Mucosa of rectum (tissue), 2 donors: ENCODE results near the gene SPINT2.

Source experiments
- H3K27ac ChIP-seq, 2 donors: one replicate each; pipeline ENCODE4 v1.7.0; 2013; ENCODE audit warnings: inconsistent platforms in 2 of 2, low read depth in 2 of 2, low read length in 2 of 2
- H3K27me3 ChIP-seq, 2 donors: one replicate each; pipeline ENCODE4 v1.7.0; 2013; ENCODE audit warnings: low read length in 2 of 2; ENCODE audit not compliant: control insufficient read depth in 2 of 2, insufficient read depth in 2 of 2
- H3K36me3 ChIP-seq, 2 donors: one replicate each; pipeline ENCODE4 v1.7.0; 2013; ENCODE audit warnings: low read length in 2 of 2; ENCODE audit not compliant: control insufficient read depth in 2 of 2, insufficient read depth in 2 of 2
- H3K4me1 ChIP-seq, 2 donors: one replicate each; pipeline ENCODE4 v1.7.0; 2013; ENCODE audit warnings: low read length in 2 of 2, mild to moderate bottlenecking in 1 of 2; ENCODE audit not compliant: control insufficient read depth in 2 of 2, insufficient read depth in 2 of 2
- H3K4me3 ChIP-seq, 2 donors: one replicate each; pipeline ENCODE4 v1.7.0; 2013; ENCODE audit warnings: low read length in 2 of 2
- H3K9ac ChIP-seq, 2 donors: one replicate each; pipeline ENCODE4 v1.7.0; 2013; ENCODE audit warnings: low read length in 2 of 2, low read depth in 1 of 2, mild to moderate bottlenecking in 1 of 2
- H3K9me3 ChIP-seq, 2 donors: one replicate each; pipeline ENCODE4 v1.7.0; 2013; ENCODE audit warnings: low read length in 2 of 2; ENCODE audit not compliant: control insufficient read depth in 2 of 2
- donor health status: healthy.
- donor health status: Normal muscosa, but diverticular disease.

The SPINT2 gene

GRCh38 chr19:38280030-38280921 lies 15.9 kb downstream of the SPINT2 start:
- H3K36me3 ChIP-seq: peaks cover 16 to 19% of the 10 kb centered on the region in 2 donors
- no peaks in the 10 kb centered on the region for H3K27me3 ChIP-seq
- no peaks in the 10 kb centered on the region for H3K9me3 ChIP-seq
- no peak overlapping the region for H3K4me3 ChIP-seq
- H3K27ac ChIP-seq: peak overlapping the region; percentile 9 to 16
- H3K9ac ChIP-seq: no peak overlapping the region
- peaks cover 11 to 21% of the 10 kb centered on the region in 2 donors for H3K4me1 ChIP-seq

GRCh38 chr19:38281811-38282566 lies 17.6 kb downstream of the SPINT2 start:
- Histone ChIP-seq H3K9ac (no peak overlapping the region), H3K36me3 (peaks cover 20 to 27% of the 10 kb centered on the region in 2 donors), H3K27ac (no peak overlapping the region), H3K4me1 (peaks cover 9 to 19% of the 10 kb centered on the region in 2 donors), H3K4me3 (no peak overlapping the region), H3K9me3 (no peaks in the 10 kb centered on the region), H3K27me3 (no peaks in the 10 kb centered on the region)

GRCh38 chr19:38283271-38283670 lies 18.9 kb downstream of the SPINT2 start:
- Histone ChIP-seq H3K4me3 (no peak overlapping the region), H3K36me3 (peaks cover 26 to 35% of the 10 kb centered on the region in 2 donors), H3K9me3 (no peaks in the 10 kb centered on the region), H3K27me3 (no peaks in the 10 kb centered on the region), H3K27ac (no peak overlapping the region), H3K9ac (no peak overlapping the region), H3K4me1 (peaks cover 6 to 10% of the 10 kb centered on the region in 2 donors)

GRCh38 chr19:38284422-38284821 lies 20.0 kb downstream of the SPINT2 start:
- peak overlapping the region in 1 of 2 donors; percentile 38 for H3K27ac ChIP-seq
- peaks cover 28 to 44% of the 10 kb centered on the region in 2 donors for H3K36me3 ChIP-seq
- no peak overlapping the region for H3K9ac ChIP-seq
- H3K9me3 ChIP-seq: no peaks in the 10 kb centered on the region
- H3K27me3 ChIP-seq: no peaks in the 10 kb centered on the region
- H3K4me3 ChIP-seq: no peak overlapping the region
- peaks cover 3% of the 10 kb centered on the region in 2 donors for H3K4me1 ChIP-seq

- peaks cover 33 to 48% of the 10 kb centered on the region in 2 donors for H3K36me3 ChIP-seq
- H3K9me3 ChIP-seq: no peaks in the 10 kb centered on the region
- H3K4me3 ChIP-seq: no peak overlapping the region
- H3K27ac ChIP-seq: no peak overlapping the region
- no peak overlapping the region for H3K9ac ChIP-seq
- H3K4me1 ChIP-seq: peaks cover 3% of the 10 kb centered on the region in 2 donors
- H3K27me3 ChIP-seq: no peaks in the 10 kb centered on the region
These were observed 21.2 kb downstream of the SPINT2 start for GRCh38 chr19:38285567-38285966.

GRCh38 chr19:38287604-38288003 lies 23.2 kb downstream of the SPINT2 start:
- H3K9ac ChIP-seq: no peak overlapping the region
- no peak overlapping the region for H3K4me3 ChIP-seq
- H3K4me1 ChIP-seq: no peaks in the 10 kb centered on the region

GRCh38 chr19:38288123-38288855 lies 23.9 kb downstream of the SPINT2 start:
- H3K9me3 ChIP-seq: no peaks in the 10 kb centered on the region
- H3K4me1 ChIP-seq: no peaks in the 10 kb centered on the region
- H3K9ac ChIP-seq: no peak overlapping the region
- H3K27me3 ChIP-seq: no peaks in the 10 kb centered on the region
- H3K36me3 ChIP-seq: peaks cover 45 to 62% of the 10 kb centered on the region in 2 donors
- no peak overlapping the region for H3K27ac ChIP-seq
- no peak overlapping the region for H3K4me3 ChIP-seq

More at GRCh38 chr19:38287604-38288003, 23.2 kb downstream of the SPINT2 start:
- Histone ChIP-seq H3K27me3 (no peaks in the 10 kb centered on the region), H3K36me3 (peaks cover 43 to 60% of the 10 kb centered on the region in 2 donors), H3K9me3 (no peaks in the 10 kb centered on the region), H3K27ac (no peak overlapping the region)

GRCh38 chr19:38289955-38290354 lies 25.6 kb downstream of the SPINT2 start:
- no peak overlapping the region for H3K4me3 ChIP-seq
- H3K27ac ChIP-seq: peak overlapping the region in 1 of 2 donors; percentile 23
- H3K4me1 ChIP-seq: no peaks in the 10 kb centered on the region
- H3K9ac ChIP-seq: no peak overlapping the region
- no peaks in the 10 kb centered on the region for H3K9me3 ChIP-seq
- peaks cover 38 to 53% of the 10 kb centered on the region in 2 donors for H3K36me3 ChIP-seq
- H3K27me3 ChIP-seq: no peaks in the 10 kb centered on the region

GRCh38 chr19:38290631-38291147 lies 26.3 kb downstream of the SPINT2 start:
- Histone ChIP-seq H3K9ac (no peak overlapping the region), H3K27me3 (no peaks in the 10 kb centered on the region), H3K4me3 (no peak overlapping the region), H3K36me3 (peaks cover 34 to 50% of the 10 kb centered on the region in 2 donors), H3K9me3 (no peaks in the 10 kb centered on the region), H3K4me1 (no peaks in the 10 kb centered on the region), H3K27ac (peak overlapping the region in 1 of 2 donors; percentile 23)
